GM10248 (cell line): ENCODE results near the gene CFDP1.

ENCODE experiments used
- CTCF ChIA-PET: fragments of 300-600 bp; sonication (Branson Sonifier 250); formaldehyde crosslinking; extraction: SDS; loops from one replicate; lab custom pipeline; 2021; ENCODE audit warnings: antibody characterized with exemption; lab: Yijun Ruan, JAX
- POLR2A ChIA-PET: fragments of 350-650 bp; sonication (Branson Sonifier 250); formaldehyde crosslinking; extraction: SDS; loops from one replicate; lab custom pipeline; 2020; ENCODE audit warnings: antibody characterized with exemption; lab: Yijun Ruan, JAX
- DNase-seq: peaks from one replicate; pipeline ENCODE4 v3.0.0; 2012; ENCODE audit errors: extremely low spot score
- TF ChIP-seq, protein P1 (sequence below): IDR thresholded peaks from 2 replicates; pipeline ENCODE4 v1.5.1; 2012; ENCODE audit warnings: mild to moderate bottlenecking, low read depth; ENCODE audit errors: extremely low read depth, missing control alignments, control extremely low read depth

CFDP1 gene

DNA sequence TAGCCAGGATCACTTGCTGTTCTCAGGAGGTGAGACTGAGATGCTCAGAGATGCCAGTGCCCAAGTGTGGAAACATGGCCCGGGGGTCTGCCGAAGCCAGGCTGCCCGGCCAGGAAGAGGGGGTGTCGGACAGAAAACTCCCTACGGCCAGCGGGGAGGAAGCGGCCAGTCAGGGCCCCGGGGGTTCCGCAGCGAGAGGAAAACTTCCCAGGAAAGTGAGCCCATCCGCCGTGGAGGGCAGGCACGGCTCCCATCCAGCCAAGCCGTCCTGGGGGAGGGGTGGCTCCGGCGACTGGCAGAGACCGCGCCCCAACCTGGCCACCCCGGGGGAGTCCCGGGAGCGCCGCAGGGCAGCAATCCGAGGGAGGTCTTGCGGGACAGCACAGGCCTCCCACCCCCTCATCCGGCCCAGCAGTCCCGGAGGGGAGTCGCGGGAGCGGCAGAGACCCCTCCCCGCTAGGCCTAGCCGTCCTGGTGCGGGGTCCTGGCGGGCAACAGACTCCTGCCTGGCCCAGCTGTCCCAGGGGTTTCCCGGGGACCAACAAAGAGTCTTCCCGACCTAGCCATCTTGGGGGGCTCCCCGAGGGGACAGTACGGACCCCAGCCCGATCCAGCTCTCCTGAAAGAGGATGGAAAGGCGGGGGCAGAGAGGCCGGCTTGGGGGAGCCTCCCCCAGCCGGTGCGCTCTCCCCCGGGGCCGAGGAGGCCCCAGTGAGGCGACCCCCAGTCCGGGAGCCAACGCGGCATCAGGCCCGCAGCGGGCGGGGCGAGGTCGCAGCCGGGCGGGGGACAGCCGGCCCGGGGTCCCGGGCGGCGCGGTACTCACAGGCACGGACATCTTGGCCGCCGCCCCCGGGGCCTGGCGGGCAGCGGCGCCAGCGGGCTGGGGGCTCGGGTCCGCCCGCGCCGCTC, 168.0 kb downstream of the CFDP1 start:
- DNase-seq, result peak; percentile 53
- POLR2A ChIA-PET, result no interaction called here
- CTCF ChIA-PET, result interaction anchor here (2.6 kb wide), 1 partner anchor 13 kb away, joined by 12 read pairs; no protein-coding TSS in a partner anchor
- TF ChIP-seq, protein P1, sequence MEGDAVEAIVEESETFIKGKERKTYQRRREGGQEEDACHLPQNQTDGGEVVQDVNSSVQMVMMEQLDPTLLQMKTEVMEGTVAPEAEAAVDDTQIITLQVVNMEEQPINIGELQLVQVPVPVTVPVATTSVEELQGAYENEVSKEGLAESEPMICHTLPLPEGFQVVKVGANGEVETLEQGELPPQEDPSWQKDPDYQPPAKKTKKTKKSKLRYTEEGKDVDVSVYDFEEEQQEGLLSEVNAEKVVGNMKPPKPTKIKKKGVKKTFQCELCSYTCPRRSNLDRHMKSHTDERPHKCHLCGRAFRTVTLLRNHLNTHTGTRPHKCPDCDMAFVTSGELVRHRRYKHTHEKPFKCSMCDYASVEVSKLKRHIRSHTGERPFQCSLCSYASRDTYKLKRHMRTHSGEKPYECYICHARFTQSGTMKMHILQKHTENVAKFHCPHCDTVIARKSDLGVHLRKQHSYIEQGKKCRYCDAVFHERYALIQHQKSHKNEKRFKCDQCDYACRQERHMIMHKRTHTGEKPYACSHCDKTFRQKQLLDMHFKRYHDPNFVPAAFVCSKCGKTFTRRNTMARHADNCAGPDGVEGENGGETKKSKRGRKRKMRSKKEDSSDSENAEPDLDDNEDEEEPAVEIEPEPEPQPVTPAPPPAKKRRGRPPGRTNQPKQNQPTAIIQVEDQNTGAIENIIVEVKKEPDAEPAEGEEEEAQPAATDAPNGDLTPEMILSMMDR, result no peak

DNA sequence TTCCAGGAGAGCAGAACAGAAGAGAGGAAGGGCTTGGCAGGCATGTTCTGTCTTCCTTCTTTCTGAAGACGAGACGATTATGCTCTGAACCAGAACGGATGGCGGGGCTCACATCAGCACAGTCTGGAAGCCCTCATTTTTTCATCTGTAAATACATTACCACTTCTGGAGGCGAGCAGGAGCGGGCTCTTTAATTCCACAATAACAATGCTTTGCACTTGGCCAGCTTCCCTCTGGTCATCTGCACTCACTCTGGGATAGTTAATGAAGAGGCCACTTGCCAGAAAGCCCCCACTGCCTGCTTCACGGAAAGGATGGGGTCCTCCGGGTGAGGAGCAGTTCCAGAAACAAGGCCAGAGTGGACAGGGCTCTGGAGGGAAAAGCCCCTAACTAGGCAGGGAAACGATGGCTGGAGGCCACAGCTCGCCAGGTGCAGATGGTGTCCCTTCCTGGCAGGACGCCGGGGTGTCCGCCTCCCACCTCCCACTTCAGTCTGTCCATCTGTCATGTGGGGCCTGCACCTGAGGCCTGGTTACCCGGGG, 168.8 kb downstream of the CFDP1 start:
- TF ChIP-seq, protein P1, result no peak
- ChIA-PET POLR2A (no interaction called here), CTCF (no interaction called here)
- no peak for DNase-seq

DNA sequence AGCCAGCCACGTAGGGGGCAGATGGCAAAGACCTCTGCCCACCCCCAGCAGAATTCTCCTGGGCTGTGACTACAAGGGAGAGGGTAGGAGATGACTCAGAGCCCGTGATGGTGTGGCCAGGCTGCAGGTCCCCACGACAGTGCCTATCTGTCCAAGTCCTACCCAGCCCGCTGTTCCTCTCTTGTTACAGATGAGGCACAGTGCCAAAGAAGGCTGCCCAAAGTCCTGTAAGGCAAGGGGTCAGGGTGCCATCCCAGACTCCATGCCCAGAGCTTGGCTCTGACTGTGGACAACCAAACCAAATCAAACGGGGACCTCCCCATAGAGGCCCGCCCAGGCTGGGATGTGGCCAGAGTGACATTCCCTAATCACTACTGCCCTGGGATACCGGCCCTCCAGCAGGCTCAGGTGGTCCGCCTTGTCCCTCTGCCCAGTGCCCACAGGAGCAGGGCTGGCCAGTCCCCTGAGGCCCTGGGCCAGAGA, 169.3 kb downstream of the CFDP1 start:
- POLR2A ChIA-PET, result no interaction called here
- TF ChIP-seq, protein P1, result no peak
- CTCF ChIA-PET, result no interaction called here
- no peak for DNase-seq

DNA sequence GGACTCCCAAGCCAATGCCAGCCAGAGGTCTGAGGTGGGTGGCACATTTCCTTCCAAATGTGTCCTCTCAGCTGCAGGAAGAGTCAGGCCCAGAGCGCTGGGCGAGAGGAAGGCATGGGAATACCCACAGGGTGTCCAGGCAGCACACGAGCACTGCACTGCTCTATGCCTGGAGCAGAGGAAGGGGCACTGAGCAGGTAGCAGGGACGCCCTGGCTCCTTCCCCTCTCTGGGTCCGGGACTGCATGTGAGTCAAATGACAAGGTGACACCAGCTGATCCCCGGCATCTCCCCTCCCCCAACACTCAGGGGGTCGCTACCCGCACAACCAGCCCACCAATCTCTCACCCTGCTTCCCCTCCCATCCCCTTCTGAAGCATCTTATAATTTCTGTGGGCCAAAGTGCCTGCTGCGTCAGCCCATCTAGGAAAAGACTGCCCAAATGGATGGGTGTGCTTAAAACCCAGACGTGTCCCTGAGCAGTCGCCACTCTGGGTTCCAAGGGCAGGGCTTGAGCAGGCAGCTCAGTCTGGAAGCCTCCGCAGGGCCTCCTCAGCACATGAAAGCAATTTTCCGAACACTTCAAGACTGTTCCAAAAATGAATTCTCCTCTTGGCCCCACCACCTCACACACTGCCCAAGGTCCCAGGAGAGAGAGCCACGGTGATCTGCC, 169.9 kb downstream of the CFDP1 start:
- CTCF ChIA-PET, result no interaction called here
- POLR2A ChIA-PET, result no interaction called here
- no peak for DNase-seq
- TF ChIP-seq, protein P1, result no peak

DNA sequence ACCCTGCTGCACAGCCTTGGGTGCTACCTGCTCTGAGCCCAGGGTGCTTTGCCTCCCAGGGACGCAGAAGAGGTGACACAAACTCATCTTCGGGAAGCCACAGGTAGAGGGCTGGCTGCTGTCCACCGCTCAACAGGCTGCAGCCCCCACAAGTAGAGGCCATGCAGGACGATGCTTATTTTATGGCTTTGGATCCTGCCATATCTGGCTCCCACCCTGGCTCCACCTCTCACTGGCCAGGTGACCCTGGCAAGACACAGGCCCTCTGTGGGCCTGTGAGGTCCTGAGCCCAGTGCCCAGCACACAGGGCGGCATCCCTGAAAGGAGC, 170.5 kb downstream of the CFDP1 start:
- CTCF ChIA-PET, result no interaction called here
- TF ChIP-seq, protein P1, result no peak
- DNase-seq, result no peak
- POLR2A ChIA-PET, result no interaction called here

DNA sequence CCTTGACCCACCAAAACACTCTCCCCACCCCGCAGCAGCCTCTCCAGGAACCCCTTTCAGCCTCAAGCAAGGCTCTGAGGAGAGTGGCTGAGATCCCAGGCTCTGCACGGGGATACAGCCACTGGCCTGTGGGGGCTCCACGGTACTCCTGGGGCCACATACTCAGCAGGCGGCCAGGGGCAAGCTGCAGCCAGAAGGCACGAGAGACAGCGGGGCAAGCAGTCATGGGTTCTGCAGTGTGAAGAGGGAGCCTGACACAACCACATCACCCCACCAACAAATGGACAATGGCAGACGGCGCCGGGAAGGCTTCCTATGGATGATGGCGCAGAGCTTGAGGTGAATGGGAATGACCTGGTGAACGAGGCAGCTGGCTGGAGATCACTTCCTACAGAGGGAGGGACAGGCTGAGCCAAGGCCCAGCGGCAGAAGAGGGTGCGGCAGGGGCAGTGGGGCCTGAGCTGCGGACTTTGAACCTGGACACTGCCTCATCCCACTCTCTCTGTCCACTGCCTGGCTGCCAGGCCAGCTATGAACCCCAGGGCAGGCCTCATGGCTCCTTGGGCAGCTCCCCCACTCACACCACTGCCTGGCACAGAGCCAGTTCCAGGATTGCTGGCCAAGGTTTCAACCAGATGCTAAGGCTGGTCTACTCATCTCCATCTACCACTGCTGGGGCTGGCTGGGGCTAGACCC, 171.1 kb downstream of the CFDP1 start:
- no peak for DNase-seq
- TF ChIP-seq, protein P1, result no peak
- CTCF ChIA-PET, result no interaction called here
- POLR2A ChIA-PET, result no interaction called here
